Activated CD8-positive, alpha-beta T cell treated with anti-CD3 and anti-CD28 coated beads, Interleukin-2, amount 10 ng/mL, durations not matched to agents 7 days and 5 days (primary cell): ENCODE measurements around the gene SRPRB. TPM values are rescaled to one million over a fixed set of nuclear protein-coding genes. Genes with fewer than 3 reads are reported as not detected.

ENCODE experiments used
- ATAC-seq: fragments of 150-1000 bp; cut with Tn5 transposase; one replicate; pipeline ENCODE4 v1.10.0; 2021; ENCODE audit warnings: moderate library complexity
- CTCF ChIA-PET: fragments of 350-600 bp; sonication (Branson Sonifier 250); formaldehyde crosslinking; loops from one replicate; lab custom pipeline; 2021; ENCODE audit warnings: antibody characterized with exemption; lab: Charles Lee
- POLR2A ChIA-PET: fragments of 350-600 bp; sonication (Branson Sonifier 250); formaldehyde crosslinking; loops from one replicate; lab custom pipeline; 2021; ENCODE audit warnings: antibody characterized with exemption; lab: Charles Lee
- DNase-seq: peaks from one replicate; pipeline ENCODE4 v3.0.0-alpha.2; 2020
- H3K27ac Mint-ChIP-seq: one replicate; pipeline ENCODE4 v1.8.0; 2021; ENCODE audit warnings: mild to moderate bottlenecking, mixed read lengths
- H3K27me3 Mint-ChIP-seq: one replicate; pipeline ENCODE4 v1.8.0; 2021; ENCODE audit warnings: low read depth, mixed read lengths
- H3K36me3 Mint-ChIP-seq: one replicate; pipeline ENCODE4 v1.8.0; 2021; ENCODE audit warnings: low read depth, mixed read lengths
- H3K4me1 Mint-ChIP-seq: one replicate; pipeline ENCODE4 v1.8.0; 2021; ENCODE audit warnings: low read depth, mixed read lengths
- H3K4me3 Mint-ChIP-seq: one replicate; pipeline ENCODE4 v1.8.0; 2021; ENCODE audit warnings: mild to moderate bottlenecking, mixed read lengths
- H3K9me3 Mint-ChIP-seq: one replicate; pipeline ENCODE4 v1.8.0; 2022; ENCODE audit warnings: mixed read lengths; ENCODE audit not compliant: insufficient read depth
- total RNA-seq, 2 experiments: library from RNA; stranded (reverse); gene quantifications; one replicate each; pipeline ENCODE4 v1.2.3, GENCODE V29; 2021

SRPRB gene
- total RNA-seq, 2 experiments from 2014 or later = 45.3 to 48.1 TPM

DNA sequence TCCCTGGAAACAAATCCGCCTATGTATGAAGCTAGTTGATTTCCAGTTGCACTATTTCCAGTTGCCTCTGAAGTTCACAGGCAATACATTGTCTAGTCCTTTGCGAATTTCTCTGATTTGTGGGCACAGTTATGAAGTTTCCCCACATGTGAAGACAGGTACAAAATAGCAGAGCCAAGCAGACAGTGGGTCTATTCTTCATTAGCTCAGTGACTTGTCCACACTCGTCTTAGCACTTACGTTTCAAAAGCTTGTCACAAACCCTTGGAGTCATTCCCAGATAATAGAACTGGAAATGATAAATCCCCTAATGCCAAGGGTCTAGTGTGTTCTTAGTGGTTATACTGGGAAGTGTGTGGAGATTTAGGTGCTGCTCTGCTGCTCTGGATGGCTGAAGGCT is 14.5 kb downstream of the SRPRB start:
- Mint-ChIP-seq H3K9me3 (no peaks in the 10 kb centered on the region), H3K4me1 (no peaks in the 10 kb centered on the region), H3K27me3 (no peaks in the 10 kb centered on the region), H3K4me3 (no peak overlapping the region), H3K36me3 (peaks cover 57% of the 10 kb centered on the region), H3K27ac (no peak overlapping the region)
- POLR2A ChIA-PET = interaction anchor here (1.2 kb wide), 1 partner anchor 304 kb away, joined by 3 read pairs; no protein-coding TSS in a partner anchor
- DNase-seq = no peak
- CTCF ChIA-PET = interaction anchor here (1.0 to 1.4 kb wide), 2 partner anchors 110 to 392 kb away, joined by 3 to 4 read pairs; no protein-coding TSS in a partner anchor
- no peak for ATAC-seq

DNA sequence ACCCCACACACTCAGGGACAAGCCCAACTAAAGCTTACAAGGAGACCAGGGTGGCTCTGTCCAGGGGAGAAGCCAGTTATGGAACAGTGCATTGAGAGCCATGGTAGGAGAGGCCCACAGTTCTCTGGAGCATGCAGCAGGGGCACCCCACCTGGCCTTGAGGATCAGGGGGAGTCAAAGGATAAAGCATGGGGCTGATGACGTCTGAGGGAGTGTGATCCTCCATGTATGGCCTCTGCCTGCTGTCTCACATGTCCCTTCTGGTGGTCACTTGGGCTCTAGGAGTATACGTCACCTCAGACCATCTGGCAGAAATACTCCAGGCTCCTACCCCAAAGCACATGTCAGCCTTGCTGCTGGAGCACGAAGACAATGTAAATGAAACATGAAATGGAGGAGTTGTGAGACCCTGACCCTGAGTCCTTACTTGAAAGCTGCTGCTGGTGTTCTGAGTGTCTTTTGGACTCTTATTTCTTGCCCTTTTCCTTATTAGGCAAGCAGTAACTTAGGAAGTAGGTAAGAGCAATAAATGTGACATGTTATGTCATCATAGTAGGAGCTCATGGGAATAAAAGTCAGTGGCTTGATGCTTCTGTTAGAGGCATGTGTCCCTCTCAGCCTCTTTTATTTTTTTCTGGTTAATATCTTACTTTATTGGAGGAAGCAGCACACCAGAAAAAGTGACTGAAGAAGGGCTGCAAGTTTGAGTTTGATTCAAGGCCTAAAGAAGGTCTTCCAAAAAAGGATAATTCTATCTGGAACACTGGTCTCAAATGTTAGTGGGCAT is 15.5 kb downstream of the SRPRB start:
- H3K27ac Mint-ChIP-seq = no peak overlapping the region
- DNase-seq (no peak), ATAC-seq (no peak)
- no peak overlapping the region for H3K4me3 Mint-ChIP-seq
- ChIA-PET POLR2A (interaction anchor here (1.2 kb wide), 1 partner anchor 303 kb away, joined by 3 read pairs; no protein-coding TSS in a partner anchor), CTCF (interaction anchor here (1.0 to 1.4 kb wide), 3 partner anchors 12 to 109 kb away, joined by 3 read pairs; no protein-coding TSS in a partner anchor)
- H3K9me3 Mint-ChIP-seq = no peaks in the 10 kb centered on the region
- peaks cover 56% of the 10 kb centered on the region for H3K36me3 Mint-ChIP-seq
- H3K4me1 Mint-ChIP-seq = no peaks in the 10 kb centered on the region
- H3K27me3 Mint-ChIP-seq = no peaks in the 10 kb centered on the region

DNA sequence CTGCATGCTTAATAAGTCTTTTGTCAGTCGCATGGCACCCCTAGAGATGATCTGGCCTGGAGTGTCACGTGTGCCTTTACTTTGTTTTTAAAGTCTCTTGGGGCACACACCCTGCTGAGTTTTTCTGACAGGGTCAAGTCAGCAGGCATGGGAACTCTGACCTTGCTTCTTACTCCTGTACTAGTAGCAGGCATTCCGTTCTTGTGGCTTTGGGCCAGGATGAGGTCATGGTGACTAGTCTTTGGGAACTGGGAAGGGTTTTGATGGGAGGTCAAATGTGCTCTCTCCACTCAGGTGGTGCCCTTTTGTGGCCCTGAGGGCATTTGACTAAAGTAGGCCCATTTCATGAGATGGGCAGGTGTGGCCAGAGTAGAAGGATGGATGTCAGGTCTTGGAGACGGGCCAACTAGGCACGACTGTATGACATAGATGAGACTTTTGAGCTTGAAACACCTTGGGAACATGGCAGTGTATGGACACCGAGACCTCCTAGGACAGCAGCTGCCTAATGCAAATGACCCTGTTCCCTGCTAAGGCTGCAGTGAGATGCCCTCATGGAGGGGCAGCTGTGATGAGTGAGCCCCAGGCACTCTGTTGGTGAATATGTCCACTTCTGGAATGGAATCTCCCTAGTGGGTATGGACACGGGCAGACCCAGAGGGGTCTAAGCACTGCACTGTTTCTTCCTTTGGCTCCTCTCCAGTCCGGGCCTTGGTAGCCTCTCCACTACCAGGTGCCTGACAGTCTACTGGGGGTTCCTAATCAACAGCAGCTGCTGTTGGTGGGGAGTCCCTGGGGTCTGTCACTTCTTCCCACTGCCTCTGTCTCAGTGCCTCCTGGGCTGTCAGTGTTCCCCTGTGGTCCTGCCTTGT is 16.4 kb downstream of the SRPRB start:
- no peaks in the 10 kb centered on the region for H3K4me1 Mint-ChIP-seq
- H3K9me3 Mint-ChIP-seq = no peaks in the 10 kb centered on the region
- H3K36me3 Mint-ChIP-seq = peaks cover 58% of the 10 kb centered on the region
- no peak overlapping the region for H3K4me3 Mint-ChIP-seq
- no peak overlapping the region for H3K27ac Mint-ChIP-seq
- no peak for ATAC-seq
- ChIA-PET CTCF (interaction anchor here (1.0 to 1.5 kb wide), 5 partner anchors 11 to 158 kb away, joined by 3 to 4 read pairs (median 3); no protein-coding TSS in a partner anchor), POLR2A (no interaction called here)
- H3K27me3 Mint-ChIP-seq = no peaks in the 10 kb centered on the region
- no peak for DNase-seq

DNA sequence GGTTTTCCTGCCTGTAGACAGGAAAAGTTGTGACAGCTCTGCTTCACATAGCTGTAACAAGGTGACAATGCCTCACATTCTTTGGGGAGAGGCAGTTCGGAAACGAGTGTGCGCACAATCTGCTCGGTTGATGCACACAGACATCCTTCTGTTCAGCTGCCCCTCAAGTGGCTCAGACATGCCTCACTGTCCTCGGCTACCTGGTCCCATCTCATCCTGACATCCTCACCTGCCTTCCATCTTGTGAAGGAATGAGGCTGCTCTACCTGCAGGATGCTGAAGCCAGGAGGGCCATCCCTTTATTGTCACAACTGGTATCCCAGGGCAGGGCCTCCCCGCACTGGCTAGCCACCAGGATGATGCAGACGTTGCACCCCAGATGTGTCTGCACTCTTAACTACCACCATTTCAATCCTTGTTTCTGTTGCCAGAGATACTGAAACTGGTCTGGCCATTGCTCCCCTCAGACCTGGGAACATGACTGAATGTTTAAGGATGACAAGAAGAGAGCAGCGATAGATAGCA is 19.4 kb downstream of the SRPRB start:
- H3K27ac Mint-ChIP-seq = no peak overlapping the region
- no peak for ATAC-seq
- no peaks in the 10 kb centered on the region for H3K9me3 Mint-ChIP-seq
- H3K36me3 Mint-ChIP-seq = peaks cover 49% of the 10 kb centered on the region
- peaks cover 3% of the 10 kb centered on the region for H3K4me1 Mint-ChIP-seq
- ChIA-PET CTCF (no interaction called here), POLR2A (no interaction called here)
- H3K27me3 Mint-ChIP-seq = no peaks in the 10 kb centered on the region
- no peak overlapping the region for H3K4me3 Mint-ChIP-seq
- no peak for DNase-seq

DNA sequence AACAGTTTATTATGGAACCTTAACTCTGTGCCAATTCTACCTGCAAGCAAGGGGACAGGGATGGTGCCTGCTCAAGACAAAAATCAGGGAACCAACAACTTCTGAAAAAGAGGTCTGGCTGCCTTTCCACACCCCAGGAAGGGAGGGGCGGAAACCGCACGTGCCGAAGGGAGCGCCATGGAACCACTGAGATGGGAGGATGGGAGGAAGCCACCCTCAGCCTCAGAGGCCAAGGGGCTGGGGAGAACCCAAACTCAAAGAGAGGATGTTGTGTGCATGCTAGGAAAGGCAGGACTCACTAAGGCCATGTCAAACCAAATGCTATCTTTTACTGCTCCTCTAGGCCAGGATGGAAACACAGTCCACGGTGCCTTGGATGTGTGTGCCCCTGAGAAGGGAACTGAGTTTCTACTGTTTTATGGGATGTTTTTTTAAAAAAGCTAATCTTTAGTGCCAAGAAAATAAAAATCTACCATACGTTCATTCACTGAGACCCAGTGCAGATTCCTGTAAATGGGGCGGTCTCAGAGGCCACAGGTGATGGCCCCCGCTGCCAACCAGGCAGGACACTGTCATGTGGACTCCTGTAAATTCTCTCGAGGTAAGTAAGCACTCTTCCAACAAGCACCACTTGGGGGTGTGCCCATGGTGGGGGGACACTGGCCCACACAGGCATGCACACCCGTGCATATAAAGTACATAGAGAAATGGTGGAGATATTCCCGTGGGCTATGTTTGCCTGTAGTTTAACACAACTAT is 20.5 kb downstream of the SRPRB start:
- ATAC-seq (no peak), DNase-seq (no peak)
- CTCF ChIA-PET = no interaction called here
- H3K9me3 Mint-ChIP-seq = no peaks in the 10 kb centered on the region
- no peak overlapping the region for H3K4me3 Mint-ChIP-seq
- H3K4me1 Mint-ChIP-seq = peaks cover 3% of the 10 kb centered on the region
- no peaks in the 10 kb centered on the region for H3K27me3 Mint-ChIP-seq
- POLR2A ChIA-PET = no interaction called here
- no peak overlapping the region for H3K27ac Mint-ChIP-seq
- peaks cover 38% of the 10 kb centered on the region for H3K36me3 Mint-ChIP-seq

DNA sequence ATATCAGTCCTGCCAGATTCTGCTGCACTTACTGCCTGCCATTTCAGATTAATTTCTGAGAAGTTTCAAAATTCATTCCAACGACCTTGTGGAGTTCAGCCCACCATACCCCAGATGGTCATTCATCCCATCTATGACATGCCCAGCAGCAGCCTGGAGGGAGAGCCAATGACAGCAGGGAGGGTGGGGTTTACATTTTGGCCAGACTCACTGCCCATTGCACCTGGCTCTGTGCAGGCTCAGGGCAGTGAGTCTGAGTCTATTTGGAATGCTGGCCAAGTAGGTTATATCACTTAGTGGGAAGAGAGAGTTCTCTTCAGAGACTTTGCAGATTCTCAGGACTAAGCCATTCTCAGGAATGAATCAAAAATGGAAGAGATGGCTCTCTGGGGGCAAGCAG is 21.5 kb downstream of the SRPRB start:
- no peak for ATAC-seq
- Mint-ChIP-seq H3K4me1 (peaks cover 3% of the 10 kb centered on the region), H3K27me3 (peaks cover 2% of the 10 kb centered on the region), H3K27ac (no peak overlapping the region), H3K9me3 (no peaks in the 10 kb centered on the region), H3K36me3 (peaks cover 32% of the 10 kb centered on the region), H3K4me3 (no peak overlapping the region)
- POLR2A ChIA-PET = no interaction called here
- CTCF ChIA-PET = no interaction called here
- no peak for DNase-seq

DNA sequence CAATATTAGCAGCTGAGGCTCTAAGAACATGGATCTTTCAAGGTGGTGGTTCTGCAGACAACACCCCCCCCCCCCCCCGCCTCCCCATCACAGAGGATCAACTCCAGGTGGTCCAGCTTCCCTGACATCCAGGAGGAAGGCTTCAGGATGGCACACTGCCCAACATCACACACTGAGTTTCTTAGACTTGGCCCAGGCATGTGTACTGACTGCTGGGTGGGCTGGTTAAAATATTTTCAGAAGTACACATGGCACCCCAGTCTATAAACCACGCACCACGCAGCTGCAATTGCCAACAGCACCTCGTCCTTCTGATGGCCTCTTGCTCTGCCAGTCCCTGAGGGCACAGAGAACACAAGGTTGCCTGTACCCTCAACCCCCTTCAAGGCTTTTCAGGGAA is 22.1 kb downstream of the SRPRB start:
- Mint-ChIP-seq H3K36me3 (peaks cover 27% of the 10 kb centered on the region), H3K4me1 (peaks cover 3% of the 10 kb centered on the region), H3K27me3 (peaks cover 2% of the 10 kb centered on the region), H3K4me3 (no peak overlapping the region), H3K9me3 (no peaks in the 10 kb centered on the region), H3K27ac (no peak overlapping the region)
- ATAC-seq = no peak
- CTCF ChIA-PET = interaction anchor here (0.6 kb wide), 1 partner anchor 9 kb away, joined by 3 read pairs; no protein-coding TSS in a partner anchor
- POLR2A ChIA-PET = no interaction called here
- DNase-seq = no peak

DNA sequence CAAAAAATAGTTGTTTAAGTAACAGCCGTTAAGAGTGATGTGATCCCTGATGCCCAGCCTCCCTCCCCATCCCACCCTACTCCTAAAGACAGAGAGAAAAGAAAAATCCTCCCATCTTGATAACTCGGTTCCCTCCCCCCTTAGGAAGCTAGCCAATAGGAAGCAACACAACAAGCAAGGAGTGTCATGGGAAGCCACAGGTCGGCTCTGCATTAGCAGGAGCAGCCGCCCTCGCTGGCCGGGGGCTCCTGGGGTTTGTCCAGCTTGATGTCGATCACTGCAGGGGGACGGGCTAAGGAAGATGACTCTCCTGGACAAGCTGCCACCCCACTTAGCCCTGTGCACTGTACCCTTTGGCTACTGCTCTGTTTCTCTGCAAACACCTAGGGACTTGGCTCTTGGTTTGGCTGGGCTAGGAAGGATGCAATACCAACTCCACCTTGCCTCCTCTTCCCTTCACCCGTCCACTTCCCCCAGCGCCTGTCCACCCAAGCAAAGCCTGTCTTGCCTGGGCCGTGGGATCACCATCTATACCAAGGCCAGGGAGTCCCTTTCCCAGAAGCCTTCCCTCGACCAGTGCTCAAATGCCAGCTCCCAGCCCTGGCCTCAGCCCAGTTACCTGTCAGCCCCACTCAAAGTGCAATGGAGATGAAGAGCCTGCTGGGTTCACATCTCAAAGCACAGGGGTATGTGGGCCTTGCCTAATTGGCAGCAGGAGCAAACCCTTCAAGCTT is 23.1 kb downstream of the SRPRB start:
- no peaks in the 10 kb centered on the region for H3K9me3 Mint-ChIP-seq
- peaks cover 19% of the 10 kb centered on the region for H3K36me3 Mint-ChIP-seq
- ChIA-PET CTCF (no interaction called here), POLR2A (no interaction called here)
- H3K4me3 Mint-ChIP-seq = no peak overlapping the region
- no peak overlapping the region for H3K27ac Mint-ChIP-seq
- ATAC-seq = no peak
- no peak for DNase-seq
- H3K27me3 Mint-ChIP-seq = peaks cover 2% of the 10 kb centered on the region
- peaks cover 3% of the 10 kb centered on the region for H3K4me1 Mint-ChIP-seq

DNA sequence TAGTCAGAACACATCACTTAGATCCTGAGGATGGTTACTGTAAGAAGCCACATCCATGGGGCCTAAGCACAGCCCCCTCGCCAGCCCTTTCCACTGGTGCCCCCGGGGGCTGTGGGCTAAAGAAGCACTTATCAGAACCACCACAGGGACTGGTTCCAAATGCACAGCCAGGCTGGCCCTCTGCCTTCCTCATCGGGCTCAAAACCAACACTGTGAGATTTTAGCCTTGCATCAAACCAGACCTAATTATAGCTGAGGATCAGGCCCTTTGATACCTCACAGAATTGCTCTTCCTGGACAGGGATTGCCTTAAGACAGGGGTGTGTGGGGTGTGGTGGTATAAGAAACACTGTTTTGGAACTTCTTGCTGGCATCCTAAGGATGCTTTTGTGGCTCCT is 23.7 kb downstream of the SRPRB start:
- Mint-ChIP-seq H3K9me3 (no peaks in the 10 kb centered on the region), H3K36me3 (peaks cover 14% of the 10 kb centered on the region), H3K4me3 (no peak overlapping the region), H3K4me1 (peaks cover 3% of the 10 kb centered on the region), H3K27ac (no peak overlapping the region), H3K27me3 (peaks cover 2% of the 10 kb centered on the region)
- no peak for ATAC-seq
- CTCF ChIA-PET = no interaction called here
- no peak for DNase-seq
- POLR2A ChIA-PET = no interaction called here

DNA sequence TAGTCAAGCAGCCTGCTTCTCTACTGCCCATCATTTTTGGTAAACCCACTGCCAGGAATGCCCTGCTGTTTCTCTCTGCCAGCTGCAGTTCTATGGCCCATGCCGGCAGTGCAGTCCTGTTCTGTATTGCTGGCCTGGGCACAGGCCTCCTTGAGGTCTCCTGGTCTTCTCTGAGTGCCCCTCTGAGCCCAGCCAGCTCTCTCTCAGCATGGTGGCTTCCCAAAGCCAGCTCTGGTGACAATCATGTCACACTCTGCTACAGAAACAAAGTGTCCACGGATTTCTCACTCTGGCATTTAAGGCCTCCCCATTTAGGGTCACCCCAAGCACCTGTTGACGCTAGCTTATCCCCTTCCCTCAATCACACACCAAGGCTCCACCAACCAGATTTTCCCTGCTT is 24.5 kb downstream of the SRPRB start:
- ATAC-seq = no peak
- ChIA-PET POLR2A (no interaction called here), CTCF (no interaction called here)
- H3K27ac Mint-ChIP-seq = no peak overlapping the region
- H3K36me3 Mint-ChIP-seq = peaks cover 11% of the 10 kb centered on the region
- DNase-seq = no peak
- H3K27me3 Mint-ChIP-seq = peaks cover 2% of the 10 kb centered on the region
- no peaks in the 10 kb centered on the region for H3K9me3 Mint-ChIP-seq
- H3K4me1 Mint-ChIP-seq = peaks cover 3% of the 10 kb centered on the region
- H3K4me3 Mint-ChIP-seq = no peak overlapping the region
